Gastrocnemius medialis (tissue), 4 donors: ENCODE data around the gene FKBP1B. TPM values are rescaled to one million over a fixed set of nuclear protein-coding genes. Genes with fewer than 3 reads are reported as not detected.

ENCODE experiments used
- ATAC-seq, 2 donors: fragments of 150-250 bp; one replicate each; pipeline ENCODE4 v1.9.1; 2016
- DNase-seq, 2 donors: peaks; one replicate each; pipeline ENCODE4 v3.0.0-alpha.2; 2019
- H3K27ac ChIP-seq, 4 donors: fragments of 200-600 bp; sonication (generic); 1 replicate in 1 of 4; 2 replicates in 3 of 4; pipeline ENCODE4 v1.5.1; 2016 to 2018; ENCODE audit warnings: mild to moderate bottlenecking in 2 of 4, moderate library complexity in 1 of 4
- H3K27me3 ChIP-seq, 3 donors: fragments of 200-600 bp; sonication (generic) in 2 of 3; 1 replicate in 1 of 3; 2 replicates in 2 of 3; pipeline versions ENCODE4 v1.5.1 to v1.6.0; 2016 to 2019; ENCODE audit warnings: mild to moderate bottlenecking in 1 of 3, moderate library complexity in 1 of 3
- H3K36me3 ChIP-seq, 2 donors: fragments of 200-600 bp; sonication (generic) in 1 of 2; one replicate each; pipeline ENCODE4 v1.5.1; 2017 to 2018
- H3K4me1 ChIP-seq, 2 donors: fragments of 200-600 bp; sonication (generic) in 1 of 2; one replicate each; pipeline ENCODE4 v1.5.1; 2016 to 2017; ENCODE audit warnings: mild to moderate bottlenecking in 2 of 2
- H3K4me3 ChIP-seq, 4 donors: fragments of 200-600 bp; sonication (generic) in 3 of 4; 1 replicate in 1 of 4; 2 replicates in 3 of 4; pipeline ENCODE4 v1.5.1; 2016 to 2019; ENCODE audit warnings: mild to moderate bottlenecking in 2 of 4
- H3K9me3 ChIP-seq, 3 donors: fragments of 200-600 bp; sonication (generic) in 2 of 3; 1 replicate in 1 of 3; 2 replicates in 2 of 3; pipeline ENCODE4 v1.5.1; 2016 to 2019
- CTCF ChIP-seq, 5 experiments: fragments of 450-650 bp in 3 of 5; fragments of 200-600 bp in 2 of 5; sonication (generic) in 2 of 5; IDR thresholded peaks in 4 of 5; conservative IDR thresholded peaks in 1 of 5; 1 replicate in 4 of 5; 2 replicates in 1 of 5; pipeline ENCODE4 v1.5.1; 2016 to 2019; ENCODE audit warnings: antibody characterized with exemption in 5 of 5, mild to moderate bottlenecking in 3 of 5, moderate library complexity in 3 of 5
- POLR2A ChIP-seq, 2 donors: fragments of 450-650 bp; IDR thresholded peaks; one replicate each; pipeline ENCODE4 v1.6.1; 2017; ENCODE audit warnings: antibody characterized with exemption in 2 of 2, mild to moderate bottlenecking in 2 of 2, moderate library complexity in 2 of 2
- in situ Hi-C, 4 donors: fragments of 200-750 bp; cut with MboI; loops; one replicate each; pipeline versions ENCODE4 v1.15.0 to v1.8.0; 2017; ENCODE audit warnings: low sequenced_read_pairs in 4 of 4
- intact Hi-C: fragments of 100-400 bp; cut with DNase I; formaldehyde crosslinking; loops from one replicate; pipeline ENCODE4 v1.15.1; 2023; ENCODE audit warnings: low total_unique reads
- total RNA-seq, 4 donors: library from RNA; depleted of rRNA; stranded (reverse); fragments of >200 nt; gene quantifications; one replicate each; pipeline versions ENCODE4 v1.1.0 to v1.2.3, GENCODE V29; 2016

FKBP1B gene
- total RNA-seq, 4 donors from 2014 or later: 0.91 to 2.9 (median 1.5) TPM; not detected in 1

- DNase-seq: no peak
These were observed 614 bp upstream of the FKBP1B start for GRCh38 chr2:24048769-24049484.

GRCh38 chr2:24050041-24050979, 769 bp downstream of the FKBP1B start:
- ATAC-seq (no peak), DNase-seq (peak in 1 of 2 donors; percentile 5)
- H3K27ac ChIP-seq: peak overlapping the region; percentile 37 to 63 (median 46)

More at GRCh38 chr2:24048769-24049484, 614 bp upstream of the FKBP1B start:
- in situ Hi-C loops (loop anchor here in 1 of 4 donors (10.0 to 25.0 kb wide), 2 partner anchors 76 to 112 kb away; partner anchors contain the start of genes ATAD2B, FAM228B, PFN4 and UBXN2A), intact Hi-C loops (no loop called here)
- Histone ChIP-seq H3K4me3 (peak overlapping the region; percentile 69 to 92 (median 77)), H3K27me3 (peaks cover 8 to 21% (median 18%) of the 10 kb centered on the region in 3 donors), H3K27ac (no peak overlapping the region), H3K4me1 (peaks cover 19 to 27% of the 10 kb centered on the region in 2 donors), H3K36me3 (no peaks in the 10 kb centered on the region), H3K9me3 (no peaks in the 10 kb centered on the region)
- no peak for TF ChIP-seq CTCF (IDR thresholded peaks at IDR 0.05 in 4 of 5, conservative IDR thresholded peaks at IDR 0.05 in 1 of 5)
- no peak for TF ChIP-seq POLR2A (IDR thresholded peaks at IDR 0.05)
- ATAC-seq: no peak

GRCh38 chr2:24051833-24052232, 2.3 kb downstream of the FKBP1B start:
- Histone ChIP-seq H3K9me3 (no peaks in the 10 kb centered on the region), H3K27me3 (peaks cover 8 to 21% (median 18%) of the 10 kb centered on the region in 3 donors), H3K27ac (no peak overlapping the region), H3K36me3 (no peaks in the 10 kb centered on the region), H3K4me1 (peaks cover 12 to 15% of the 10 kb centered on the region in 2 donors), H3K4me3 (no peak overlapping the region)
- DNase-seq (no peak), ATAC-seq (no peak)
- no peak for TF ChIP-seq POLR2A (IDR thresholded peaks at IDR 0.05)
- no peak for TF ChIP-seq CTCF (IDR thresholded peaks at IDR 0.05 in 4 of 5, conservative IDR thresholded peaks at IDR 0.05 in 1 of 5)
- in situ Hi-C loops (no loop called here), intact Hi-C loops (no loop called here)

More at GRCh38 chr2:24050041-24050979, 769 bp downstream of the FKBP1B start:
- H3K4me3 ChIP-seq: peak overlapping the region; percentile 69 to 92 (median 77)
- in situ Hi-C loops (no loop called here), intact Hi-C loops (no loop called here)
- H3K27me3 ChIP-seq: peaks cover 8 to 21% (median 18%) of the 10 kb centered on the region in 3 donors
- TF ChIP-seq POLR2A (IDR thresholded peaks at IDR 0.05): no peak
- no peak for TF ChIP-seq CTCF (IDR thresholded peaks at IDR 0.05 in 4 of 5, conservative IDR thresholded peaks at IDR 0.05 in 1 of 5)
- H3K4me1 ChIP-seq: peaks cover 19 to 27% of the 10 kb centered on the region in 2 donors
- no peaks in the 10 kb centered on the region for H3K36me3 ChIP-seq
- no peaks in the 10 kb centered on the region for H3K9me3 ChIP-seq

- no peak for ATAC-seq
- H3K4me3 ChIP-seq: no peak overlapping the region
These were observed 3.4 kb downstream of the FKBP1B start for GRCh38 chr2:24052951-24053350.

More at GRCh38 chr2:24052951-24053350, 3.4 kb downstream of the FKBP1B start:
- DNase-seq: no peak
- Histone ChIP-seq H3K9me3 (no peaks in the 10 kb centered on the region), H3K27me3 (peaks cover 8 to 21% (median 18%) of the 10 kb centered on the region in 3 donors), H3K36me3 (no peaks in the 10 kb centered on the region), H3K4me1 (peaks cover 8 to 14% of the 10 kb centered on the region in 2 donors), H3K27ac (no peak overlapping the region)
- in situ Hi-C loops: no loop called here
- intact Hi-C loops: no loop called here
- TF ChIP-seq CTCF (IDR thresholded peaks at IDR 0.05 in 4 of 5, conservative IDR thresholded peaks at IDR 0.05 in 1 of 5) (no peak), POLR2A (IDR thresholded peaks at IDR 0.05) (no peak)
